ENCODE results near the gene MRPL9.
"Not testable (repeated sequence)": the region's sequence is repeated elsewhere in the genome, so short reads cannot be mapped to it uniquely, and the experiment has no call there.

The MRPL9 gene

GRCh38 chr1:151779852-151780251, 16.6 kb upstream of the MRPL9 start:
- H3K4me3 ChIP-seq (ENCODE audit: low read depth, low read length) = no peak overlapping the region
- TF ChIP-seq MYC (IDR thresholded peaks at IDR 0.05; ENCODE audit: low read depth, low read length) (no peak), CTCF (IDR thresholded peaks at IDR 0.05; ENCODE audit: low read depth, low read length) (no peak)
- no peak for DNase-seq (ENCODE audit: low read depth)

- TF ChIP-seq CTCF (IDR thresholded peaks at IDR 0.05; ENCODE audit: low read depth, low read length) = no peak
- TF ChIP-seq, protein P1, sequence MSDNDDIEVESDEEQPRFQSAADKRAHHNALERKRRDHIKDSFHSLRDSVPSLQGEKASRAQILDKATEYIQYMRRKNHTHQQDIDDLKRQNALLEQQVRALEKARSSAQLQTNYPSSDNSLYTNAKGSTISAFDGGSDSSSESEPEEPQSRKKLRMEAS (IDR thresholded peaks at IDR 0.05; ENCODE audit: low read depth, low read length) = no peak
- no peak for TF ChIP-seq POLR2A (IDR thresholded peaks at IDR 0.05; ENCODE audit: extremely low read depth, insufficient read length)
- no peak for TF ChIP-seq MYC (IDR thresholded peaks at IDR 0.05; ENCODE audit: low read depth, low read length)
- DNase-seq (ENCODE audit: low read depth) = no peak
- H3K4me3 ChIP-seq (ENCODE audit: low read depth, low read length) = no peak overlapping the region
Observed at GRCh38 chr1:151777317-151777716, 14.0 kb upstream of the MRPL9 start.

DNA sequence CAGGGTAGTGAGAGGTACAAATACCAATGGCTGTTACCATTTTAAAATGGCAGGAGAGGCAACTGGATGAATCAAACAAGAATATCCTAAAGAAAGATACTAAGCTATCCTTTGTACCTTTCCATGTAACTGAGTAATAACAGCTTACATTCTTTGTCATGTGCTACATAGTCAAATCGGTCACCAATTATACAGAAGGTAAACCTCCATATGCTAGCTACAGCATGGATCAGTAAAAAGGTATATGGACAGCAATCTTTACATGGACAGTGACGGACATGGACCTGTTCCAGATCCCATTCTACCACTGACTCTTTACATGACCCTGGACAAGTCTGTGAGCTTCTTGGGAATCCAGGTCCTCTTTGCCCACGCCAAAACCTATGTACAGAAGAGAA, 13.4 kb upstream of the MRPL9 start:
- no peak for TF ChIP-seq CTCF (IDR thresholded peaks at IDR 0.05; ENCODE audit: low read depth, low read length)
- no peak for DNase-seq (ENCODE audit: low read depth)

GRCh38 chr1:151775894-151776664, 12.8 kb upstream of the MRPL9 start:
- no peak for DNase-seq (ENCODE audit: low read depth)
- TF ChIP-seq MYC (IDR thresholded peaks at IDR 0.05; ENCODE audit: low read depth, low read length) (no peak), CTCF (IDR thresholded peaks at IDR 0.05; ENCODE audit: low read depth, low read length) (no peak), POLR2A (IDR thresholded peaks at IDR 0.05; ENCODE audit: extremely low read depth, insufficient read length) (no peak)
- TF ChIP-seq, protein P1 (IDR thresholded peaks at IDR 0.05; ENCODE audit: low read depth, low read length) = no peak
- no peak overlapping the region for H3K4me3 ChIP-seq (ENCODE audit: low read depth, low read length)

More for the DNA sequence above, 13.4 kb upstream of the MRPL9 start:
- H3K4me3 ChIP-seq (ENCODE audit: low read depth, low read length) = no peak overlapping the region

- TF ChIP-seq MYC (IDR thresholded peaks at IDR 0.05; ENCODE audit: low read depth, low read length) = no peak
- TF ChIP-seq CTCF (IDR thresholded peaks at IDR 0.05; ENCODE audit: low read depth, low read length) = no peak
- TF ChIP-seq, protein P1 (IDR thresholded peaks at IDR 0.05; ENCODE audit: low read depth, low read length) = no peak
- no peak for TF ChIP-seq POLR2A (IDR thresholded peaks at IDR 0.05; ENCODE audit: extremely low read depth, insufficient read length)
- H3K4me3 ChIP-seq (ENCODE audit: low read depth, low read length) = no peak overlapping the region
- no peak for DNase-seq (ENCODE audit: low read depth)
Observed at GRCh38 chr1:151774256-151774922, 11.1 kb upstream of the MRPL9 start.

DNA sequence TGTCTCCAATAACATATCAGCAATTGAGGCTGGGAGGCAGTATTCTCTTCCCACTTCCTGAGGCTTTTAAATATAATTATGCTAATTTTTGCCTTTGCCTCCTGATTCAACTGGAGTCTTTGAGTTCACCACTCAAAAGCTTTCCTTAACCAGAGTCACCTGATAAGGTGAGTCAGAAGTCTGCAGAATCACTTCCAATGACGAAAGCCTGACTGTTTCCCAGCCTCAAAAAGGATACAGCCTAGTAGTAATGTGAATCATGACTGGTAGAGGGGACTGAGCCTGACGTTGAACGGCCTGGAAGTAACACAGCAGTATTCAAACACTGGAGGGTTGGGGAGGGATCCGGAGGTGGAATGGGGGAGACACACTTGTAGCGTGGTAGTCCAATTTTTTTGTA, 10.4 kb upstream of the MRPL9 start:
- no peak overlapping the region for H3K4me3 ChIP-seq (ENCODE audit: low read depth, low read length)
- no peak for DNase-seq (ENCODE audit: low read depth)
- TF ChIP-seq, protein P1 (IDR thresholded peaks at IDR 0.05; ENCODE audit: low read depth, low read length) = no peak
- no peak for TF ChIP-seq CTCF (IDR thresholded peaks at IDR 0.05; ENCODE audit: low read depth, low read length)

- not testable (repeated sequence) for DNase-seq (ENCODE audit: low read depth); H3K4me3 ChIP-seq (ENCODE audit: low read depth, low read length)
Observed at GRCh38 chr1:151769270-151769669, 6.0 kb upstream of the MRPL9 start.

GRCh38 chr1:151768351-151769066, 5.2 kb upstream of the MRPL9 start:
- DNase-seq (ENCODE audit: low read depth); H3K4me3 ChIP-seq (ENCODE audit: low read depth, low read length): not testable (repeated sequence)
